Central memory CD8-positive, alpha-beta T cell (primary cell): ENCODE data around the gene C1orf74.

Experiments used
- ATAC-seq: fragments of 150-1000 bp; cut with Tn5 transposase; replicated peaks from 2 replicates; pipeline ENCODE4 v1.10.0; 2022; ENCODE audit warnings: mild to moderate bottlenecking, moderate FRiP score, moderate number of reproducible peaks; ENCODE audit not compliant: poor library complexity, severe bottlenecking; ENCODE audit errors: extremely low read depth
- DNase-seq, 2 donors: peaks; one replicate each; pipeline ENCODE4 v3.0.0; 2021; ENCODE audit warnings: low spot score in 2 of 2
- H3K27ac Mint-ChIP-seq: one replicate; pipeline ENCODE4 v1.8.0; 2022; ENCODE audit warnings: low read depth, mild to moderate bottlenecking, moderate library complexity, mixed read lengths
- H3K27me3 Mint-ChIP-seq: one replicate; pipeline ENCODE4 v1.8.0; 2022; ENCODE audit warnings: mixed read lengths
- H3K36me3 Mint-ChIP-seq: one replicate; pipeline ENCODE4 v1.8.0; 2022; ENCODE audit warnings: mild to moderate bottlenecking, moderate library complexity, mixed read lengths; ENCODE audit not compliant: insufficient read depth
- H3K4me1 Mint-ChIP-seq: one replicate; pipeline ENCODE4 v1.8.0; 2022; ENCODE audit warnings: mixed read lengths
- H3K4me3 Mint-ChIP-seq: one replicate; pipeline ENCODE4 v1.8.0; 2022; ENCODE audit warnings: mild to moderate bottlenecking, moderate library complexity, mixed read lengths
- H3K9me3 Mint-ChIP-seq: one replicate; pipeline ENCODE4 v1.8.0; 2022; ENCODE audit warnings: mixed read lengths

C1orf74 gene

DNA sequence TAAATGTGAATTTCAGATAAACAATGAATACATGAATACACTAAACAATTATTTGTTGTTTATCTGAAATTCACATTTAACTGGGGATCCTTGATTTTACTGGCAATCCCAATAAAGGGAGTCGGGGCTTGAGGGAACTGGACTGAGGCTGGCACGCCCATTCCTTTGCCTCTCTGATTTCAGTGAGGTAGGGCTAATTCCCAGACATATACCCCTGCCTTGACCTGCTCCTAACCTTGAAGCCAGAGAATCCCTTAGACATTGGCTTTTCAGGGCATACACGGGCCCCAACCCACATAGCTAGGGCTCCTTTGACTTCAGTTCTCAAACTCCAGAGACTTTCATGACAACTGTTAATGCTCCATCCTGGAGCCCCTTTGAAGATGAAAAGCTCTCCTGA lies 32.6 kb upstream of the C1orf74 start:
- Mint-ChIP-seq H3K9me3 (no peaks in the 10 kb centered on the region), H3K27ac (no peak overlapping the region), H3K27me3 (peaks cover 36% of the 10 kb centered on the region), H3K4me1 (no peaks in the 10 kb centered on the region), H3K4me3 (no peak overlapping the region), H3K36me3 (no peaks in the 10 kb centered on the region)
- ATAC-seq (no peak), DNase-seq (no peak)

DNA sequence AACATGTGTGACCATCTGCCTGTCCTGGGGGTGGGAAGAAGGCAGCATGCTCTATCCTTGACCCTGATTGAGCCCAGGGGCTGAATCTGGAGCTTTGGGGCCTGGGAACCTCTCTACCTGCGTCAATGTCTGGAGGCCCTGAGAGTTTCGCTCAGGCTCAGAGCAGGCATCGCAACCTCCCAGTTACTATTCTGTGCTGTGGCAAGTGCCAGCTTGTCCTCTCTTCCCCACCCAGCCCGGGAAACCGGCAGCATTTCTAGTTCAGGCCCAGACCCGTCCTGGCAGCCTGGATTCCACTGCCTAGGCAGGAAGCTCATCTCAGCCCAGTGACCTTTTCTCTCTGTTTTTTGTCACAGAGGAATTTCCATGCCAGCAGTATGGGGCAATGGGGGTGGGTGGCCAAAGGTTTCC lies 31.6 kb upstream of the C1orf74 start:
- Mint-ChIP-seq H3K9me3 (no peaks in the 10 kb centered on the region), H3K27ac (no peak overlapping the region), H3K4me3 (no peak overlapping the region), H3K27me3 (peaks cover 28% of the 10 kb centered on the region), H3K36me3 (no peaks in the 10 kb centered on the region), H3K4me1 (no peaks in the 10 kb centered on the region)
- no peak for ATAC-seq
- no peak for DNase-seq

DNA sequence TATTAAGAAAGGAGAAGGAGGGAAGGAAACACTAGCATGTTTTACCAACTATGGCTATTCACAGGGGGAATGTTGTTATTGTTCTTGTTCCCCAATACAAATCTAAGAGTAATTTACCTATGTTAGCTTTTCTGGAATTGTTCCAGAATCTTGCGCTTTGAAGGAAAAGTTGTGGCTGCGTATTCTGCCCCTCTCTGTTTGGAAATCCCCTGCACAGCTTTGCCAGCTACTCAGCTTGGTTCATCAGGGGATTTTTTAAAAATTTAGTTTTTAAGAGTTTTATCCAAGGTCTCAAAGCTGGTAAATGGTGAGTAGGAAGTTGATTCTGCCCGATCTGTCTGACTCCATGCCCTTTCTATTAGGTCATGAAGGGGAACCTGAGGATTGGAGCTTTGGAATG lies 31.1 kb upstream of the C1orf74 start:
- DNase-seq (no peak), ATAC-seq (no peak)
- Mint-ChIP-seq H3K27me3 (peaks cover 23% of the 10 kb centered on the region), H3K9me3 (no peaks in the 10 kb centered on the region), H3K4me1 (no peaks in the 10 kb centered on the region), H3K36me3 (no peaks in the 10 kb centered on the region), H3K4me3 (no peak overlapping the region), H3K27ac (no peak overlapping the region)

DNA sequence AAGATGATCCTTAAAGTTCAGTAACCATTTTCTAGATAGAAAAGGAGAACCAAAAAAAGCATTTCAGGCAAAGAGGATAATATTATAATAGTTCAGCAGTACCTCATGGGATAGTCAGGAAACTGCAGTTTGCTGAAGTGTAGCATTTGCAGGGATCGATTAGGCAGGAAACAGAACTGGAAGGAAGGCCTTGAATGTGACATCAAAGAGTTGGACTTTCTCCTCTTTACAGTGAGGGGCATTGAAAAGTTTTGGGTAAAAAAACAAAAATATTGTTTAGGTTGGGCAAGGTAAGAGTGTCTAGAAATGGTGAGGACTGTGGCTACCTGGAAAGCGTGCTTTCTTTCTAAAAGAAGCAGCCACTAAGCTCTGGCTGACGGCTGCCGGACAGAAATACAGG lies 29.5 kb upstream of the C1orf74 start:
- H3K27ac Mint-ChIP-seq: no peak overlapping the region

DNA sequence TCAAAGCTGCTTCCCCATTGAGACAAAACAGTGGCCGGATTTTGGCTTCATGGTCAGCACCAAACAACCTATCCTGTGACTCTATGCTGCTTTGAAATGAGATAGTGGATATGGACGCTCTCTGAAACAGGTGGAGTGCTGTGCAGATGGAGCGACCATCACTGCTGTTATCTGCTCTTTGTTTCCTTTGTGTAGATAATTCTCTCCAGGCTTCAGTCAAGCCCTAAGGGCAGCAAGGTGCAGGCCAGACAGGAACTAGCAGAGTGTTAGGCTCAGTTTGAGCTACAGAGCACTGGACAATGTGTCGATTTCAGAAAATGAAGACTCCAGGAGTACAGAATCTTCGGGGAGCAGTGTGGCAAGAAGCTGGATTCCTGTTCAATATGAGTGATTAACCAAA lies 26.4 kb upstream of the C1orf74 start:
- Mint-ChIP-seq H3K4me1 (peaks cover 3% of the 10 kb centered on the region), H3K4me3 (no peak overlapping the region), H3K27ac (no peak overlapping the region), H3K27me3 (no peaks in the 10 kb centered on the region), H3K9me3 (no peaks in the 10 kb centered on the region), H3K36me3 (peaks cover 3% of the 10 kb centered on the region)
- DNase-seq (no peak), ATAC-seq (no peak)

More for the DNA sequence above, 29.5 kb upstream of the C1orf74 start:
- no peak overlapping the region for H3K4me3 Mint-ChIP-seq
- no peaks in the 10 kb centered on the region for H3K4me1 Mint-ChIP-seq
- peaks cover 9% of the 10 kb centered on the region for H3K27me3 Mint-ChIP-seq
- no peaks in the 10 kb centered on the region for H3K9me3 Mint-ChIP-seq
- ATAC-seq (no peak), DNase-seq (no peak)
- no peaks in the 10 kb centered on the region for H3K36me3 Mint-ChIP-seq

DNA sequence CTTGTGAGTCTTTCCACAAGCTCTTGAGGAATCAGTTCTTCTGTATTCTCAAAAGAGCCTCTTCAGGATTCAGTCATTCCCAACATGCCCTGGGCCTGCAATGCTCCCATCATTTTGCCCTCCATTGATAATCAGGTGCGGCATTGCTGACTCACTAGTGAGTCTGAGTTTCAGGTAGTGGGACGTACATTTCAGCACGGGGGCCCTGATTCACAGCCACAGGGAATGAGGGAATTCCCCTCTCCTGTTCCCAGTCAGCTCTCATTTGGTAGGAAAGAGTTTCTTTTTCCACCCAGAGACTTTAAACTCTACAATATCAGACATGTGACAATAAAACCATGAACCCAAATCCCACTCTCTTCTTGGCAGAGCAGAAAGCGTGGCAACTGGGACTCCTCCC lies 25.3 kb upstream of the C1orf74 start:
- Mint-ChIP-seq H3K36me3 (peaks cover 3% of the 10 kb centered on the region), H3K27me3 (no peaks in the 10 kb centered on the region), H3K4me3 (no peak overlapping the region), H3K4me1 (peaks cover 10% of the 10 kb centered on the region), H3K9me3 (no peaks in the 10 kb centered on the region), H3K27ac (no peak overlapping the region)
- DNase-seq (no peak), ATAC-seq (no peak)

DNA sequence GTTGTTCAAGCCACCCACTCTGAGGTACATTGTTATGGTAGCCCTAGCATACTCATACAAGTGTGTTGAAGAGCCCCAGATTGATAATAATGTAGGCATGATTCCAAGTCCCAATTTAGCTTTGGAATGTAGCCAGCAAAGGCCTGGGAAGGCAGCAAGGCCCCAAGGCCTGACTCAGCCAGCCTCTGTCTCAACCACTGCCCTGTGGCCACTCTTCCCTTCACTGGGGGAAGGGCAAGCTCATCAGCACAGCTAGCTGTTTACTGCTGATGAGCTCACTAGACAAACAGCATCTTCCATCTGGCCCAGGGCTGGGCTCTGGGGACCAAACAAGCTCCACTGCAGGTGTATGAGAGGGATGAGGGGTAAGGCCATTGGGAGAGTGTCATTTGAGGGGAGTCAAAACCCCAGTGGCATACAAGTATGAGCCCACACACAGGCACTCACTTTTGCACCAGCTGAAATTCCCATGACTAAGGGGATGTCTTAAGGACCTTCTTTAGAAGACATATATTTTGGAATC lies 23.8 kb upstream of the C1orf74 start:
- no peak for ATAC-seq
- Mint-ChIP-seq H3K4me3 (no peak overlapping the region), H3K27me3 (no peaks in the 10 kb centered on the region), H3K36me3 (peaks cover 3% of the 10 kb centered on the region), H3K9me3 (no peaks in the 10 kb centered on the region), H3K4me1 (peaks cover 10% of the 10 kb centered on the region), H3K27ac (no peak overlapping the region)
- DNase-seq: no peak

DNA sequence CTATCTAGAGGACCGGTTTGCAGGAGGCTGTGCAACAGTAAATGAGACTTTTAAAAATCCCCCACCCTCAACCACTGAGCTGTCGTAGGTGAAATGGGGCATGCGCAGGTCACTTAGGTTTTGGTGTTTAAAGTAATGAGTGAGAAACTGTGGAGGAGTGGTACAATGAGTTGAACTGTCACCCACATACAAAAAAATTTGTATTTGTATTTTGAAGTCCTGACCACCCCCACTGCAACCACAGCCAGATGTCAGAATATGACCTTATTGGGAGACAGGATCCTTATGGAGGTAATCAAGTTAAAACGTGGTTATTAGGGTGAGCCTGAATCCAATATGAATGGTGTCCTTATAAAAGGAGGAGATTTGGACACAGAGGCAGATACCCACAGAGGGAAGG lies 23.1 kb upstream of the C1orf74 start:
- DNase-seq: no peak
- Mint-ChIP-seq H3K36me3 (peaks cover 3% of the 10 kb centered on the region), H3K27me3 (no peaks in the 10 kb centered on the region), H3K9me3 (no peaks in the 10 kb centered on the region), H3K4me1 (peaks cover 10% of the 10 kb centered on the region), H3K27ac (no peak overlapping the region), H3K4me3 (no peak overlapping the region)
- no peak for ATAC-seq

DNA sequence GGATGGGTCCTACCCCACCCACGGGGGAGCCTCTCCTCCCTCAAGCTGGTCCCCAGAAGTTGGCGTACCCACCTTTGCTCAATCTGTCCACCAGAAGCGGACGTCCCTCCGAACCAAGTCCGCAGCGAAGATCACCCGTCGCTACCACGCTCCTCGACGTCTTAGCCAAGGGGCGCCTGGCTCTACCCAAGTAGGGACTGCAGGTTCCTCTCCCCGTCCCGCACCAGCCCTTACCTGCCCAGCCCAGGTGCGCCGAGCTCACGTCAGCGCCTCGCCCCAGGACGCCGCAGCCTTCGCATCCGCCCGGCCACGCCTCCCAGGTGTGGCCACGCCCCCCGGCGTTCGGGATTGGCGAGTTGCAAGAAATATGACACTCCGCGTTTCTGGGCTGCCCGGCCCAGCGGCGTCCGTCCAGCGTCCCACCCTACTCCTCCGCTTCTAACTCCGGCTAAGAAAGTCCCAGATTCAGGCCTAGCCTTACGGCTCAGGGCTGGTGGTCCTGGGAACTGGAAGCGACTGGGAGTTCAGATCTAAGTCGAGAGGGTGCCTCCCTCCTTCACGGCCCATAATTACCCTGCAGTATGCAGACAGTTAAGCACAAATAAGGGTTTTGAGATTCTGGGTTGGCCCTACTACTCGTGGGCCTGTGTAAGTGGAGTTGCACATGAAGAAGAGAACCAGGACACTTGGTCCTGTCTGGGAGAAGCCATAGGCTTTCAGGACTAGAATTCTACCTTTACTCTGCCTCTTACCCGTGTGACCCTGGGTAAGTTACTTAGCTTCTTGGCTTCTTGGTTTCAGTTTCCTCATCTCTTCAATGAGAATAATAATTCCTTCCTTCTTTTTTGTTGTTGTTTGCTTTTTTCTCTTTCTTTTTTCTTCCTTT lies 21.8 kb upstream of the C1orf74 start, which contains the start of gene IRF6:
Gene IRF6 (minus strand): TSS at position 268 of the 886 bp plus-strand sequence. CDS start 4,729 bp downstream, outside the sequence.
- Mint-ChIP-seq H3K4me3 (peak within 1 kb of the TSS; percentile 81), H3K27ac (no peak within 1 kb of the TSS), H3K27me3 (no peaks in the 10 kb centered on the region), H3K4me1 (peaks cover 10% of the 10 kb centered on the region), H3K9me3 (no peaks in the 10 kb centered on the region), H3K36me3 (peaks cover 3% of the 10 kb centered on the region)
- peak in 1 of 2 donors; percentile 60 for DNase-seq
- peak; percentile 82 for ATAC-seq

DNA sequence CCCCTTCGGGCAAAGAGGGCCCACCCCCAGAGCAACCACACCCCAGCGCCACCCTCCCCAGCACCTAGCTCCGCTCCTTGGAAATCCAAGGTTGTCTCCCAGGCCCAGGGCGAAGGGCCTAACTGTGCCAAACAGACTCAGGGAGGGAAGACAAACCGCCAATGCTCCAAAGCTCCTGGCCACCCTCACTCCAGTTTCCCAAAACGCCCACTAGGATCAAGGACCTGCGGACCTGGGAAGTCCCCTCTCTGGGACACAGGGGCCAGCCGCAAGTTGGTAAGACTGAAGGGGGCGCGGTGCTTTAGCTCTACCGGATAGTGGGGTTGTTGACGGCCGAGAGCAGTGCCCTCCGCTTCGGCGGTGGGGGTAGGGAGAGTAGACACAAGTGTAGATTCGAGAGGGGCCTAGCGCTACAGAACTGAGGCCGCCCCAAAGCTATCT lies 21.0 kb upstream of the C1orf74 start:
- Mint-ChIP-seq H3K36me3 (peaks cover 3% of the 10 kb centered on the region), H3K4me3 (peak overlapping the region; percentile 81), H3K27me3 (no peaks in the 10 kb centered on the region), H3K4me1 (peaks cover 10% of the 10 kb centered on the region), H3K9me3 (no peaks in the 10 kb centered on the region), H3K27ac (no peak overlapping the region)
- no peak for DNase-seq
- ATAC-seq: no peak

DNA sequence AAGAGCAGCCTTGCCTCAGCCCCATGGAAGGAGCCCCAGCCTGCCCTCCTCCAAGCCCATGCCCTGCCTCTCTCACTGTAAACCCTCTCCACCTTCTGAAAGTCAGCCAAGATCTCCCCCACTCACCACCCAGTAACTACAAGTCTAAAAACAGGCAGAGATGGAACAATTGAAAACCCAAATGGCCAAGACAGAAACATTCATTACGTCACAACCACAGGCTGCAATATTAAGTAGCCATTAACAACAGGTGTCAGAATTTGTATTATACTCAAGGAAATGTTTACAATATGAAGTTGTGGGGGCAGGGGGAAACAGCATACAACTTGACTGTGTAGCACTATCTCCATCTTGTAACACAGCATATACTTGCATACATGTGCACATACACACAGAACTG lies 19.2 kb upstream of the C1orf74 start:
- Mint-ChIP-seq H3K9me3 (no peaks in the 10 kb centered on the region), H3K36me3 (peaks cover 3% of the 10 kb centered on the region), H3K4me3 (no peak overlapping the region), H3K27me3 (no peaks in the 10 kb centered on the region), H3K4me1 (peaks cover 10% of the 10 kb centered on the region), H3K27ac (no peak overlapping the region)
- DNase-seq (no peak), ATAC-seq (no peak)

DNA sequence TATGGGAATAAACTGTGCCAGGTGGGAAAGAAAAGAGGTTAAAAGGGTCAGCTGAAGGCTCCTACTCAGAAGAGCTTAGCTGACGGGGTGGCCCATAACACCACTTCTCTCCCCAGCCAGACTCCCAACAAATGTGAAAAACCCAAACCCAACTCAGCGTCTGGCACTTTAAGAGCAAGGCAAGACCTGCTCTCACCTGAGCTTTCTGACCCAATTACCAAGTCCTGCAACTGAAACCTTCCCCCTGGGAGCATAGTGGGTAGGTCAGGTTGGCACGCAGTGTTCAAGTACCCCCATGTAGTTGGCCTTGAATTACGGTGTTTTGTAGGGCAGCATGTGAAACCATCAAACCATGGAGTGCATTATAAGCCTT lies 18.4 kb upstream of the C1orf74 start:
- no peaks in the 10 kb centered on the region for H3K27me3 Mint-ChIP-seq
- DNase-seq: no peak
- ATAC-seq: no peak
- H3K36me3 Mint-ChIP-seq: peaks cover 3% of the 10 kb centered on the region
- no peak overlapping the region for H3K4me3 Mint-ChIP-seq
- H3K27ac Mint-ChIP-seq: no peak overlapping the region
- H3K9me3 Mint-ChIP-seq: no peaks in the 10 kb centered on the region
- peaks cover 10% of the 10 kb centered on the region for H3K4me1 Mint-ChIP-seq

DNA sequence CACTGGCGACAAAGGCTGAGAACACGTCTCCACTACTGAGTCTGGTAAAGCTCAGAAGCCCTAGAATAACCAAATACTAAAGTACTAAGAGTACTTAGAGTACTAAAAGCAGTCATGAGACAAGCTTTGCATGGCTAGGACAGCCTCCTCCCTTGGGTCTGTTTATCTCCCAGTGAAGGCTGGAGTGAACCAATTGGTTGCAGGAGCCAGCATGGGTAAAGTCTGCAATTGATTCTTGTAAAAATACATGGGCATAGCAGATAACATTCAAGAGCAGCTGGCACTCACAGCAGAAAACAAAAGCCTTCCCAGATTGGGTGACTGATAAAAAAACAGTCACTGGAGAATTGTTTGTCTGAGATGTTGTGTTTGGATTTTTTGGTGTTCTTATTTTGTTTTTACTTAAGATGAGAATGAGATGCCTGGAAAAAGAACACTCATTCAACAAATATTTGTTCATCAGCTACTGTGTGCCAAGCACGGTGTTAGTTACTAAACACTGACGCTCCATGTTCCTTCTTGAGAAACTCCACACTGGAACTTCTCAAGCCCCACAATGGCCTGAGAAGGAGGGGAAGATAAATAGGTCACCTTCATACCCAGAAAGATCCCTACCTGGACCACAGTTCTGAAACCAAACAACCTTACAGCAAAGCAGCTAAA lies 17.9 kb upstream of the C1orf74 start:
- ATAC-seq (no peak), DNase-seq (no peak)
- H3K27ac Mint-ChIP-seq: no peak overlapping the region
- H3K4me3 Mint-ChIP-seq: no peak overlapping the region
- peaks cover 3% of the 10 kb centered on the region for H3K36me3 Mint-ChIP-seq
- peaks cover 10% of the 10 kb centered on the region for H3K4me1 Mint-ChIP-seq
- H3K9me3 Mint-ChIP-seq: no peaks in the 10 kb centered on the region
- H3K27me3 Mint-ChIP-seq: no peaks in the 10 kb centered on the region
